GM18498 (cell line): ENCODE results near the gene FGF7.
"Not testable (repeated sequence)": the region's sequence is repeated elsewhere in the genome, so short reads cannot be mapped to it uniquely, and the experiment has no call there.

ENCODE experiments used
- ATAC-seq: cut with Tn5 transposase; IDR thresholded peaks from one replicate; pipeline ENCODE4 v1.9.1; 2021; ENCODE audit warnings: mild to moderate bottlenecking, moderate library complexity; ENCODE audit not compliant: unreplicated experiment

The FGF7 gene

GRCh38 chr15:49423021-49423420, at the start of gene FGF7:
FGF7 (plus strand) TSS chr15:49423242; CDS start chr15:49424298, 1,056 bp downstream.
- no peak for ATAC-seq

- no peak for ATAC-seq
These were observed 43.0 kb upstream of the FGF7 start for GRCh38 chr15:49379996-49380395.

- no peak for ATAC-seq
These were observed 42.1 kb upstream of the FGF7 start for GRCh38 chr15:49380912-49381311.

GRCh38 chr15:49382394-49382793, 40.6 kb upstream of the FGF7 start:
- no peak for ATAC-seq

- no peak for ATAC-seq
These were observed 39.8 kb upstream of the FGF7 start for GRCh38 chr15:49383266-49383665.

GRCh38 chr15:49387471-49387870, 35.6 kb upstream of the FGF7 start:
- no peak for ATAC-seq

- ATAC-seq = not testable (repeated sequence)
These were observed 20.3 kb upstream of the FGF7 start for GRCh38 chr15:49402515-49403296.

- no peak for ATAC-seq
These were observed 16.5 kb upstream of the FGF7 start for GRCh38 chr15:49406352-49407118.

- no peak for ATAC-seq
These were observed 12.4 kb upstream of the FGF7 start for GRCh38 chr15:49410641-49411040.

- no peak for ATAC-seq
These were observed 10.2 kb upstream of the FGF7 start for GRCh38 chr15:49412797-49413196.

GRCh38 chr15:49415149-49415548, 7.9 kb upstream of the FGF7 start:
- no peak for ATAC-seq

- ATAC-seq = no peak
These were observed 7.4 kb upstream of the FGF7 start for GRCh38 chr15:49415638-49416037.

- no peak for ATAC-seq
These were observed 4.2 kb upstream of the FGF7 start for GRCh38 chr15:49418811-49419210.

GRCh38 chr15:49421991-49422390, 1.1 kb upstream of the FGF7 start:
- no peak for ATAC-seq

GRCh38 chr15:49423901-49424550, 984 bp downstream of the FGF7 start:
- ATAC-seq = no peak

GRCh38 chr15:49424954-49425353, 1.9 kb downstream of the FGF7 start:
- ATAC-seq = no peak

GRCh38 chr15:49427372-49427771, 4.3 kb downstream of the FGF7 start:
- no peak for ATAC-seq

- ATAC-seq = no peak
These were observed 5.5 kb downstream of the FGF7 start for GRCh38 chr15:49428409-49429095.

- no peak for ATAC-seq
These were observed 7.0 kb downstream of the FGF7 start for GRCh38 chr15:49430046-49430445.

GRCh38 chr15:49435174-49435573, 12.1 kb downstream of the FGF7 start:
- ATAC-seq = no peak

- ATAC-seq = no peak
These were observed 13.7 kb downstream of the FGF7 start for GRCh38 chr15:49436751-49437150.
